Suppressor macrophage (primary cell): ENCODE data around the gene LPAR4.
"Not testable (repeated sequence)": the region's sequence is repeated elsewhere in the genome, so short reads cannot be mapped to it uniquely, and the experiment has no call there.

ENCODE experiments used
- DNase-seq, 4 experiments: peaks; one replicate each; pipeline ENCODE4 v3.0.0-alpha.2; 2020 to 2022
- total RNA-seq, 17 experiments: gene quantifications; one replicate each; lab custom pipeline; 2026; ENCODE audit warnings: mixed read lengths in 6 of 17, inconsistent platforms in 3 of 17; lab: John Stamatoyannopoulos, UW

LPAR4 gene
- total RNA-seq, result 0 to 1.8 (median 0.16) reads per million in 17 experiments

DNA sequence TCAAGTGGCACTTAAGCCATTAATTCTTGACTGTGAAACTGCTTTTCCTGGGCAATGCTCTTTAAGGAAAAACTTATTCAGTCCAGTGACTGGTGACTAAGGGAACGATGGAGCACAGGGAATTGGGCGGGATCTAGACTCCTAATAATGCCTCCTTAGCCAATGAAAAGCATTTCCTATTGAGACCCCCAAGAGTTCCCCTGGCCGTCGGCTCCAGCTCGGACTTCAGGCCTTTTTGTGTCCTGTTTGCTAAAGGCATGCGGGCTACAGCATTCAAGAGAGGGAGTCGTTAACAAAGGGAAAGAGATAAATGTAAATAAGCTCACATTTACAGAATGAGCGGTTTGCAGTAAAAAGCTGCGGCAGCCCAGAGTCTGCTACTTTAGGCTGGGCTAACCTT is at the start of gene LPAR4:
LPAR4 (plus strand) TSS at position 232 of the 400 bp plus-strand sequence. CDS start 7,150 bp downstream, outside the sequence.
- no peak for DNase-seq

DNA sequence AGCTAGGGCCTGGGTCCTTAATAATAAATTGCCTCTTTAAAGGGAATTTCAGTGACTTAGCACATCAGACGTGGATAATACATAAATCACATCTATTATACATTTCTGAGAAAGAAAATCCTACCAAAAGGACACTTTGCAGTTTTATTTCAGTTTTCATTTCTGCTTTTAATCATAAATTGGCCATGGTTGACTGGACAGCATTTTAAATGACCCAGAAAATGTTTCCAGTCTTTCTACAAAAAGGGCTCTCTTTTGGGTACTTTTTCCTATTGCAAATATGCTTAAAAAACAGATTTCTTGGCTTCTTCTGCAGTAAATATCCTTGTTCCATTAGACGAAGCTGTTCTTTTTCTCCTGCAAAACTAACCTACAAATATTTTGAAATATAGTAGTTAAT is 41.4 kb upstream of the LPAR4 start:
- no peak for DNase-seq

DNA sequence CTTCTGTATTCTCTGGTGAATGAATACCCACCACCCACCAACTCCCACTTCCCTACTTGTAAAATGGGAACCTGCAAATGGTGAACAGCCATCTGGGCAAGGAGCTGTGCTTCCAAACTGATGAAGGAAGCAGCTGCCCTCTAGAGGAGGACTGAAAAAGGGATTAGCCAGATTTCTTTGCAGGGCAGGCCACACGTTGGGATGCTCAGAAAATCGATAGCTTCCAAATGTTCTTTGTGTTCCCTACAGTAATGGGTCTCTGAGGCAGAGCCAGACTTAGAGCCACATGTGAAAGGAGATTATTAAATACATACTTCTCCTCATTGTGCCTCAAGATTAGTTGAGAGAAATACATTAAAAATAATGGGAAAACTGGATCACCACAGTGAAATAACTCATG is 39.3 kb upstream of the LPAR4 start:
- DNase-seq, result peak; percentile 43 to 65 (median 62)

DNA sequence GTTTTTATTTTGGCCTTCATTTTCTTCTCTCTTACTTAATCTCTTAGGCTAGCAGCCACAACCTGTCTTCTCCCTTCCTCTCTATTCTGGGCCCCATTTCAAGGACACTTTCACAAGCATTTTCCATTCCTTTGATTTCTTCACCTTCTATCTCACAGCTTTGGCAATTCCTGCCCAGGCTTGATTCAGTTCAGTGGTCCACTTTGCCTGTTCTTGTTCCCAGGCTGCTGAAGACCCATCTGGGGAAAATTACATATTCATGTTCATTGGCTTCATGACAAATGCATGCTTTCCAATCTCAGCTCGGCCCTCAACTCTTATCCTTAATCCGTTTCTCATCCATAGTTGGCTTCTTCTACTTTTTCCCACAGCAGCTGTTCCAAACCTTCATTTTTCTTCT is 38.7 kb upstream of the LPAR4 start:
- DNase-seq, result no peak

DNA sequence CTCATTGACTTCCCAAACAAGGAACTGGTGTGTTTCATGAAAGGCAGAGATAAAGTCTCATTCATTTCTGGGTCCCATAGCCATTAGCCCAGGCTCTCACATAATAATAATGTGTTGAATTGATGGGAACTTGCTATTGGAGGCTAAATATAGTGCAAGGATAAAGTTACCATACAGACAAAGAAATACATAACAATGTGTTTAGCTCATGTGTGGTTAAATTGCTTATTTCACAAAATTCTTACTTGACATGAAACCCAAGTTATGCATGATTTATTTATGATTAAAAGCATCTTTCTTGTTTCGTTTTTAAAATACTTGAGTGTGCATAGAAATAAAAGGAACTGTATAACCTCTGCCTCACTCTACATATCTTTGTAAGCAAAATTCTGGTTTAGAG is 37.3 kb upstream of the LPAR4 start:
- no peak for DNase-seq

- no peak for DNase-seq
Observed at GRCh38 chrX:78712336-78712735, 35.2 kb upstream of the LPAR4 start.

GRCh38 chrX:78725287-78725686 is 22.2 kb upstream of the LPAR4 start:
- no peak for DNase-seq

- DNase-seq, result no peak
Observed at GRCh38 chrX:78746496-78746895, 1.0 kb upstream of the LPAR4 start.

DNA sequence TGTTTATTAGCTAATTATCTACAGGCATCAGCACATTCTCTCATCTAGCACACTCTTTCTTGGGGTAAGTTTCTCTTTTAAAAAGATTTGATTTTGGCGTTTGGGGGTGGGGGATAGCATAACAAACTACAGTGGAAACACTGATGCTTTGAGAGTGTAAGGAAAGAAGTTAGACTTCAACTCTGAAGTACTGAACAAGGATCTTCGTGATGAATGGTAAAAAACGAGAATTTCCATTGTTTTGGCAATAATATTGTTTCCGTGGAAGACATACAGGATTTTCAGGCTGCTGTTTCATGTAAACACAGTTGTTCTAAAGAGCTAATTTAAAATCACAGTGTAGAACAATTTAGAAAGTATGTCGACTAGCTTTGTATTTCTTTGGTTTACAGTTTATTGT is 451 bp downstream of the LPAR4 start:
- DNase-seq, result no peak

DNA sequence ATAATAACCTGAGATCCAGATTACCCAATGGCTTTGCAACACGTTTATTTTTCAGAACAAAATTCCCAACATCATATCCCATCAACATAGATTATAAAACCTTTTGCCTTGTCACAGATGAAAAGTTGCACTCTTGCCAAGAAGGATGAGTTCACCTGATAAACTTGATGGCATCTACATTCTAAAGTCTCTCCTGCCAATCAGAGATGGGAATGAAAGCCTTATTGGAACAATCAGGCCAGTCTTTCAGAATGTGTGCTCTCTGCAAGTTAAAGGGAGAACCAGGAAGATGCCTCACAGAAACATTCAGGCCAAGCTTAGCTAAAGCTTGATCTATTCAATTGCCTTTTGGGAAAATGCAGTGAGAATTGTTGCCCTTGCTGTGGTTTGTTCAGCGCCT is 1.3 kb downstream of the LPAR4 start:
- DNase-seq, result no peak

DNA sequence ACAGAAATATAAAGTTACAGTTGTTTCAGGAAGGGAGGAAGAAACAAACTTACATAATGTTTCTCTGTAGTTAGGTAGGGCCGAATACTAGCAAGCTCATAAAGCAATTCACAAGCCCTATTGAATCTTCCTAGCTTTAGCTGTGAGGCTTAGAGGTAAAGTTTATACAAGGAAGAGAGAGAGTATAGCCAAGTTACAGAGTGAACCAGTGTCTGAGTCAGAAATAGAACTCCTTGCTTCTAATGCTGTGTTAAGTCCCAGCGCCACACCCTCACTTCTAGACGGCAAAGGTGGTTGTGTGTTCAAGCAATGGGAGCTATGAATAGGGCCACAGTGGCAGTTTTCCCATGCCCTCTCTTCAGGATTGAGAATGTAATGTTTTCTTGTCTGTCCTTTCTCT is 6.1 kb downstream of the LPAR4 start:
- no peak for DNase-seq

- DNase-seq, result peak in 3 of 4 experiments; percentile 2 to 16 (median 8)
Observed at GRCh38 chrX:78754917-78755316, 7.4 kb downstream of the LPAR4 start.

DNA sequence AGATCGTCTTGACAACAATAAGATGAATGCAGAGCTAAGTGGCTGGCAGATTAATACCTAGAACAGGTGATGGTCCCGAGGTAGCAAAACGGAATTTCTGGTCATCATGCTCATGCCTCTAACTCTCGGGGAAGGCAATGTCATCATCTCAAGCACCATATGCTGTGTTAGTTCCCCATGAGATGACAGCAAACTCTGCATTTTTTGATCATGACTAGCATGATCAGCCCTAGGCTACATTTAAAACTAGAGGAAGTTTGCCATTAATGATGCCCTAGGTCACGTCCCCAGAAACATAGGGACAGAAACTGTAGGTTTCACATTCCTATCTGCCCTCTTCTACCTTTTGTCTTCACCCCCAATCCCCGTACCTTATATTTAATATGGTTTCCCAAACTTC is 11.6 kb downstream of the LPAR4 start:
- no peak for DNase-seq

DNA sequence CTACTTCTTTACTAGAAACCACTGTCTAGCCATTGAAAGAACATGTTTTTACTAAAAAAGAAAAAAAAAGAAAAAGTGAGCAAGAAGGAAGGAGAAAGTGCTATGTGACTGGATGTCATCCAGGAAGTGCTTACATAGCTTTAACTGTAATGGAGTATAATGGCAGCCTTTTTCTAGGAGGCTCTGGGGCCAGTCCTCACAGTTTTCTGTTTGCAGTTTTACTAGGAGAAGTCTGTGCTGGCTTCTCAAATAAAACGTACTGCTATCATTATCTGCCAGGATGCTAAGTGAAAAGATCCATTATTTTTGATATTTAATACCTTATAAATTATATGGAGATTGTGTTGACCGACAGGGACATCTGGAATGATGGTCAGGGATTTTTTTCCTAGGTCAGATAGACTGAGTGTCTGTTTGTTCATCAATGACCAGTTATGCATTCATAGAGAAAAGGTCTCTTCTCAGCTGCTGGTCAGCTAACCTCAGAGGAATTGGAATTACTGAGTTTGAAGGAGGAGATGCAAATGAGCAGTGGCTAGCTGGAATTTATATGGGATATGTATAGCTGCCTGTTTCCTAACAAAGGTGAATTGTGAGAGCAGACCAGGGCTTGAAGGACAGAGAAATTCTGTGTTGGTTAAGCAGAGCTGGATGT is 21.7 kb downstream of the LPAR4 start:
- no peak for DNase-seq

GRCh38 chrX:78769946-78770345 is 22.4 kb downstream of the LPAR4 start:
- no peak for DNase-seq

GRCh38 chrX:78796916-78797315 is 49.4 kb downstream of the LPAR4 start:
- no peak for DNase-seq

DNA sequence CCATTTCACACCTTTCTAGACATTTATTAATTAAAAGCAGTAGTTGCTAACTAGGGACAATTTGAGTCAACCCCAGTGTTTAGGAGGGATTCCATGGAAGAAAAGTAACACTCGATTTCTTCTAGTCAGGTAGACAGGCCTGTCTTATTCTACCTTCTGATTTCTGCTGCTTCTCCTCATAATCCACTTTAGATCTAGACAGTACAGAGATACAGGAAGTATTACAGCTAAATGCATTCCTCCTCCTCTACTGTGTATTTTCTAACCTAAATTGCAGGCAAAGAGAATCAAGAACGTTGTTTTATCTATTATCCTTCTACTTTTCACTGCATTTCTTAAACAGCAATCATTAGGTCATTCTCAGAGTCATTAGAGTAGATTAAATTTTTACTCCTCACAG is 52.6 kb downstream of the LPAR4 start:
- DNase-seq, result no peak

- peak in 1 of 4 experiments; percentile 0 for DNase-seq
Observed at GRCh38 chrX:78800694-78801093, 53.2 kb downstream of the LPAR4 start.

DNA sequence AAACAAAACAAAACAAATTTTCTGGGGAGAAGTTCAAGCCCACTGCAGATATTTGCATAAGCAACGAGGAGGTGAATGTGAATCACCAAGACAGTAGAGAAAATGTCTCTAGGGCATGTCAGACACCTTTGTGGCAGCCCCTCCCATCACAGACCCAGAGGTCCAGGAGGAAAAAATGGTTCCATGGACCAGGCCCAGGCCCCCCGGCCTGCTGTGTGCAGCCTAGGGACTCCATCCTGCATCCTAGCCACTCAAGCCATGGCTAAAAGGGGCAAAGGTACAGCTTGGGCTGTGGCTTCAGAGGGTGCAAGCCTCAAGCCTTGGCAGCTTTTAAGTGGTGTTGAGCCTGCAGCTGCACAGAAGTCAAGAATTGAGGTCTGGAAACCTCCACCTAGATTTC is 54.0 kb downstream of the LPAR4 start:
- DNase-seq, result no peak

GRCh38 chrX:78802526-78802925 is 55.0 kb downstream of the LPAR4 start:
- DNase-seq, result not testable (repeated sequence)
